HG03045 (cell line): ENCODE measurements around the gene CYFIP1.
"Not testable (repeated sequence)": the region's sequence is repeated elsewhere in the genome, so short reads cannot be mapped to it uniquely, and the experiment has no call there.

Experiments
- ATAC-seq: cut with Tn5 transposase; IDR thresholded peaks from one replicate; pipeline ENCODE4 v1.9.1; 2021; ENCODE audit warnings: mild to moderate bottlenecking, moderate library complexity; ENCODE audit not compliant: unreplicated experiment

The CYFIP1 gene

GRCh38 chr15:22980189-22981050 lies at the start of gene CYFIP1:
TSS of gene CYFIP1 (minus strand) at chr15:22980368. CDS start at chr15:22947285, 33,083 bp downstream.
- ATAC-seq, result peak; percentile 80

GRCh38 chr15:23026218-23026617 lies 46.0 kb upstream of the CYFIP1 start:
- ATAC-seq, result no peak

- no peak for ATAC-seq
Measured at GRCh38 chr15:23022156-23022555, 42.0 kb upstream of the CYFIP1 start.

- ATAC-seq, result no peak
Measured at GRCh38 chr15:23014394-23015000, 34.3 kb upstream of the CYFIP1 start.

- ATAC-seq, result no peak
Measured at GRCh38 chr15:23013681-23014080, 33.5 kb upstream of the CYFIP1 start.

- ATAC-seq, result not testable (repeated sequence)
Measured at GRCh38 chr15:23012616-23013015, 32.4 kb upstream of the CYFIP1 start.

- no peak for ATAC-seq
Measured at GRCh38 chr15:23003736-23004135, 23.6 kb upstream of the CYFIP1 start.

GRCh38 chr15:23002920-23003319 lies 22.8 kb upstream of the CYFIP1 start:
- no peak for ATAC-seq

- no peak for ATAC-seq
Measured at GRCh38 chr15:22995795-22996194, 15.6 kb upstream of the CYFIP1 start.

- ATAC-seq, result no peak
Measured at GRCh38 chr15:22992024-22992326, 11.8 kb upstream of the CYFIP1 start.

GRCh38 chr15:22989576-22990477 lies 9.7 kb upstream of the CYFIP1 start:
- no peak for ATAC-seq

- ATAC-seq, result no peak
Measured at GRCh38 chr15:22988811-22989210, 8.6 kb upstream of the CYFIP1 start.

GRCh38 chr15:22981931-22982330 lies 1.8 kb upstream of the CYFIP1 start:
- ATAC-seq, result not testable (repeated sequence)

GRCh38 chr15:22981051-22981840 lies 1.1 kb upstream of the CYFIP1 start:
- ATAC-seq, result no peak

GRCh38 chr15:22979238-22980188 lies 655 bp downstream of the CYFIP1 start:
- peak; percentile 37 for ATAC-seq

- peak; percentile 30 for ATAC-seq
Measured at GRCh38 chr15:22978691-22979237, 1.4 kb downstream of the CYFIP1 start.

- ATAC-seq, result no peak
Measured at GRCh38 chr15:22974745-22975144, 5.4 kb downstream of the CYFIP1 start.

- no peak for ATAC-seq
Measured at GRCh38 chr15:22973987-22974386, 6.2 kb downstream of the CYFIP1 start.

GRCh38 chr15:22973286-22973685 lies 6.9 kb downstream of the CYFIP1 start:
- no peak for ATAC-seq
